OCI-LY1 (cell line): ENCODE data around the gene ABCG2.

ENCODE experiments used
- CTCF ChIP-seq: fragments of 200-600 bp; sonication (generic), shearing (Covaris generic); IDR thresholded peaks from 2 replicates; pipeline ENCODE4 v1.5.1; 2017; ENCODE audit warnings: mild to moderate bottlenecking, antibody characterized with exemption, low read length, moderate library complexity, mixed read lengths
- EZH2 ChIP-seq: fragments of 200-600 bp; sonication (generic), shearing (Covaris generic); IDR thresholded peaks from 2 replicates; pipeline ENCODE4 v1.8.0; 2017; ENCODE audit warnings: borderline replicate concordance, mixed run types, mild to moderate bottlenecking, antibody characterized with exemption, low read length, moderate library complexity, mixed read lengths

DNA sequence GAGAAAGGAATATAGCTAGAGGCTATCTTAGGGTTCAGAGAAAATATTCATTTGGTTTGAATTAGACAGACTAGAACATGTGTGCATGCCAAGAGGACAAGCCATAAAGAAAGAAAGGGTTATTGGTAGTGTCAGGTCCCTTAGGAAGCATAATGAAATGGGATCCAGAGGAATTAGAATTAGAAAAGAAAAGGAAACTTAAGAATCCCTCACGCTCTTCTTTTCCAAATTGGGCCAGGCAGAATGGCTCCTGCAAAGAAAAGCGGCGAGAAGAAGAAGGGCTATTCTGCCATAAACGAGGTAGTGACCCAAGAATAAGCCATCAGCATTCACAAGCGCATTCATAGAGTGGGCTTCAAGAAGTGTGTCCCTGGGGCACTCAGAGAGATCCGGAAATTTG is 4.9 kb upstream of the ABCG2 start:
- TF ChIP-seq CTCF: no peak
- no peak for TF ChIP-seq EZH2
